HepG2 (cell line): ENCODE measurements around the gene AHNAK. TPM values are rescaled to one million over a fixed set of nuclear protein-coding genes. Genes with fewer than 3 reads are reported as not detected.

Experiments used
- HOXA3 ChIP-seq: sonication (generic); formaldehyde crosslinking; IDR thresholded peaks from 2 replicates; pipeline ENCODE4 v1.5.0; 2020; ENCODE audit warnings: missing genetic modification reagents
- PAXIP1 ChIP-seq: sonication (generic); formaldehyde crosslinking; conservative IDR thresholded peaks from 2 replicates; pipeline ENCODE4 v1.4.0; 2020; ENCODE audit warnings: mild to moderate bottlenecking, missing genetic modification reagents, moderate library complexity
- POLR2AphosphoS2 ChIP-seq: IDR thresholded peaks from 2 replicates; pipeline ENCODE4 v1.6.1; 2011; ENCODE audit warnings: low read depth, low read length, improper control_type of control experiment
- TAF15 ChIP-seq: fragments of 200-400 bp; formaldehyde crosslinking; IDR thresholded peaks from one replicate; pipeline ENCODE4 v1.6.1; 2018; ENCODE audit warnings: mild to moderate bottlenecking, low read depth, low read length; ENCODE audit not compliant: poor library complexity, severe bottlenecking
- THAP9 ChIP-seq: sonication (generic); formaldehyde crosslinking; IDR thresholded peaks from 2 replicates; pipeline ENCODE4; 2020; ENCODE audit warnings: missing genetic modification reagents, mild to moderate bottlenecking, borderline replicate concordance
- ZBTB46 ChIP-seq: sonication (generic); formaldehyde crosslinking; IDR thresholded peaks from 2 replicates; pipeline ENCODE4 v1.4.0; 2020; ENCODE audit warnings: mild to moderate bottlenecking, missing genetic modification reagents, borderline replicate concordance
- ZEB1 ChIP-seq: IDR thresholded peaks from 2 replicates; pipeline ENCODE4 v1.6.1; 2012; ENCODE audit warnings: mild to moderate bottlenecking, low read depth, inconsistent platforms; ENCODE audit not compliant: insufficient replicate concordance
- ZNF160 ChIP-seq: sonication (generic); formaldehyde crosslinking; IDR thresholded peaks from 2 replicates; pipeline ENCODE4 v1.8.0; 2022; ENCODE audit warnings: mild to moderate bottlenecking, inconsistent platforms, missing genetic modification reagents
- ZNF615 ChIP-seq: sonication (generic); formaldehyde crosslinking; IDR thresholded peaks from 2 replicates; pipeline ENCODE4 v1.5.0; 2020; ENCODE audit warnings: mild to moderate bottlenecking, missing genetic modification reagents, borderline replicate concordance
- ZNF776 ChIP-seq: sonication (generic); formaldehyde crosslinking; IDR thresholded peaks from 2 replicates; pipeline ENCODE4 v1.4.0; 2020; ENCODE audit warnings: mild to moderate bottlenecking, missing genetic modification reagents
- ZNF839 ChIP-seq: sonication (generic); formaldehyde crosslinking; IDR thresholded peaks from 2 replicates; pipeline ENCODE4 v1.4.0; 2020; ENCODE audit warnings: missing genetic modification reagents, mild to moderate bottlenecking, borderline replicate concordance
- ZNF878 ChIP-seq: sonication (generic); formaldehyde crosslinking; IDR thresholded peaks from 2 replicates; pipeline ENCODE4 v1.8.1; 2023; ENCODE audit warnings: mild to moderate bottlenecking, missing genetic modification reagents, moderate library complexity
- polyA plus RNA-seq, 8 experiments: library from polyadenylated mRNA; depleted of rRNA in 3 of 8; stranded (reverse) in 7 of 8; unstranded in 1 of 8; fragments of >200 nt; fragmentation: Illumina TruSeq in 4 of 8; extraction: Trizol in 4 of 8; gene quantifications; 2 replicates each; pipeline versions ENCODE4 v1.2.1 to v1.2.3, GENCODE V29; 2011 to 2016; ENCODE audit warnings: low read depth in 4 of 8, missing spikeins in 1 of 8, mixed read lengths in 1 of 8; ENCODE audit not compliant: insufficient read depth in 1 of 8
- total RNA-seq, 5 experiments: library from RNA; depleted of rRNA; stranded (reverse); fragments of >200 nt; fragmentation: Illumina TruSeq; extraction: Trizol; gene quantifications; 2 replicates each; pipeline ENCODE4 v1.2.3, GENCODE V29; 2016; ENCODE audit warnings: low read depth in 1 of 5
- TF ChIP-seq, protein P1 (sequence below): sonication (generic); formaldehyde crosslinking; IDR thresholded peaks from 2 replicates; pipeline ENCODE4 v1.5.1; 2020; ENCODE audit warnings: mild to moderate bottlenecking, missing genetic modification reagents, moderate library complexity

Gene AHNAK
- total and polyA plus RNA-seq, 2 of the 13 experiments (the other 11 are each of a cell fraction or from before 2014, with no cell fraction given) = 23.4 to 25.0 TPM

- peak; percentile 82 for TF ChIP-seq THAP9 (CRISPR knock-in tag)
- TF ChIP-seq ZNF839 (CRISPR knock-in tag) = peak; percentile 36; the same call in 1 of the 2 replicates
- peak; percentile 14; the same call in 1 of the 2 replicates for TF ChIP-seq HOXA3 (CRISPR knock-in tag)
- TF ChIP-seq ZNF160 (CRISPR knock-in tag) = peak; percentile 9; the same call in 1 of the 2 replicates
- peak; percentile 32 for TF ChIP-seq ZEB1
- TF ChIP-seq ZBTB46 (CRISPR knock-in tag) = no peak
- TF ChIP-seq TAF15 = peak; percentile 19
- TF ChIP-seq ZNF776 (CRISPR knock-in tag) = peak; percentile 49; the same call in 1 of the 2 replicates
- no peak for TF ChIP-seq POLR2AphosphoS2
- TF ChIP-seq, protein P1, sequence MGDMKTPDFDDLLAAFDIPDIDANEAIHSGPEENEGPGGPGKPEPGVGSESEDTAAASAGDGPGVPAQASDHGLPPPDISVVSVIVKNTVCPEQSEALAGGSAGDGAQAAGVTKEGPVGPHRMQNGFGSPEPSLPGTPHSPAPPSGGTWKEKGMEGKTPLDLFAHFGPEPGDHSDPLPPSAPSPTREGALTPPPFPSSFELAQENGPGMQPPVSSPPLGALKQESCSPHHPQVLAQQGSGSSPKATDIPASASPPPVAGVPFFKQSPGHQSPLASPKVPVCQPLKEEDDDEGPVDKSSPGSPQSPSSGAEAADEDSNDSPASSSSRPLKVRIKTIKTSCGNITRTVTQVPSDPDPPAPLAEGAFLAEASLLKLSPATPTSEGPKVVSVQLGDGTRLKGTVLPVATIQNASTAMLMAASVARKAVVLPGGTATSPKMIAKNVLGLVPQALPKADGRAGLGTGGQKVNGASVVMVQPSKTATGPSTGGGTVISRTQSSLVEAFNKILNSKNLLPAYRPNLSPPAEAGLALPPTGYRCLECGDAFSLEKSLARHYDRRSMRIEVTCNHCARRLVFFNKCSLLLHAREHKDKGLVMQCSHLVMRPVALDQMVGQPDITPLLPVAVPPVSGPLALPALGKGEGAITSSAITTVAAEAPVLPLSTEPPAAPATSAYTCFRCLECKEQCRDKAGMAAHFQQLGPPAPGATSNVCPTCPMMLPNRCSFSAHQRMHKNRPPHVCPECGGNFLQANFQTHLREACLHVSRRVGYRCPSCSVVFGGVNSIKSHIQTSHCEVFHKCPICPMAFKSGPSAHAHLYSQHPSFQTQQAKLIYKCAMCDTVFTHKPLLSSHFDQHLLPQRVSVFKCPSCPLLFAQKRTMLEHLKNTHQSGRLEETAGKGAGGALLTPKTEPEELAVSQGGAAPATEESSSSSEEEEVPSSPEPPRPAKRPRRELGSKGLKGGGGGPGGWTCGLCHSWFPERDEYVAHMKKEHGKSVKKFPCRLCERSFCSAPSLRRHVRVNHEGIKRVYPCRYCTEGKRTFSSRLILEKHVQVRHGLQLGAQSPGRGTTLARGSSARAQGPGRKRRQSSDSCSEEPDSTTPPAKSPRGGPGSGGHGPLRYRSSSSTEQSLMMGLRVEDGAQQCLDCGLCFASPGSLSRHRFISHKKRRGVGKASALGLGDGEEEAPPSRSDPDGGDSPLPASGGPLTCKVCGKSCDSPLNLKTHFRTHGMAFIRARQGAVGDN = peak; percentile 75
- TF ChIP-seq ZNF878 (CRISPR knock-in tag) = peak; percentile 65; the same call in 1 of the 2 replicates
- peak; percentile 66; the same call in 1 of the 2 replicates for TF ChIP-seq ZNF615 (CRISPR knock-in tag)
- peak; percentile 61 for TF ChIP-seq PAXIP1 (CRISPR knock-in tag)
Observed at GRCh38 chr11:62573592-62574362, 27.2 kb upstream of the AHNAK start, which contains the start of gene EEF1G (continued).
